Endothelial cell (in vitro differentiated cells): Measurements from ENCODE around the gene ORAI3. TPM values are rescaled to one million over a fixed set of nuclear protein-coding genes. Genes with fewer than 3 reads are reported as not detected.

Experiments
- DNase-seq: peaks from one replicate; pipeline ENCODE4 v3.0.0; 2021; ENCODE audit warnings: low spot score
- H3K27ac Mint-ChIP-seq: one replicate; pipeline ENCODE4 v1.8.0; 2021; ENCODE audit warnings: mixed read lengths, inconsistent platforms; ENCODE audit not compliant: unreplicated experiment
- H3K27me3 Mint-ChIP-seq: one replicate; pipeline ENCODE4 v1.8.0; 2021; ENCODE audit warnings: mild to moderate bottlenecking, moderate library complexity, mixed read lengths, inconsistent platforms; ENCODE audit not compliant: unreplicated experiment
- H3K36me3 Mint-ChIP-seq: one replicate; pipeline ENCODE4 v1.8.0; 2021; ENCODE audit warnings: mild to moderate bottlenecking, low read depth, mixed read lengths, inconsistent platforms; ENCODE audit not compliant: unreplicated experiment
- H3K4me1 Mint-ChIP-seq: one replicate; pipeline ENCODE4 v1.8.0; 2021; ENCODE audit warnings: mild to moderate bottlenecking, mixed read lengths, inconsistent platforms; ENCODE audit not compliant: unreplicated experiment
- H3K4me3 Mint-ChIP-seq: one replicate; pipeline ENCODE4 v1.8.0; 2021; ENCODE audit warnings: mild to moderate bottlenecking, mixed read lengths, inconsistent platforms; ENCODE audit not compliant: unreplicated experiment
- H3K9me3 Mint-ChIP-seq: one replicate; pipeline ENCODE4 v1.8.0; 2021; ENCODE audit warnings: mixed read lengths, inconsistent platforms; ENCODE audit not compliant: unreplicated experiment
- total RNA-seq: library from RNA; stranded (reverse); fragmentation: NEBNext Ultra II Directional; extraction: Animal tissue kit (Norgen Biotek cat#: 25700); gene quantifications from one replicate; pipeline ENCODE4 v1.2.1, GENCODE V29; 2021; ENCODE audit not compliant: unreplicated experiment
- TF ChIP-seq, protein P1 (sequence below): fragments of 200-600 bp; sonication (generic); IDR thresholded peaks from one replicate; pipeline ENCODE4 v1.5.0; 2021; ENCODE audit warnings: antibody characterized with exemption; ENCODE audit not compliant: unreplicated experiment

The ORAI3 gene
- total RNA-seq, 1 donor from 2014 or later, result 42.9 TPM

DNA sequence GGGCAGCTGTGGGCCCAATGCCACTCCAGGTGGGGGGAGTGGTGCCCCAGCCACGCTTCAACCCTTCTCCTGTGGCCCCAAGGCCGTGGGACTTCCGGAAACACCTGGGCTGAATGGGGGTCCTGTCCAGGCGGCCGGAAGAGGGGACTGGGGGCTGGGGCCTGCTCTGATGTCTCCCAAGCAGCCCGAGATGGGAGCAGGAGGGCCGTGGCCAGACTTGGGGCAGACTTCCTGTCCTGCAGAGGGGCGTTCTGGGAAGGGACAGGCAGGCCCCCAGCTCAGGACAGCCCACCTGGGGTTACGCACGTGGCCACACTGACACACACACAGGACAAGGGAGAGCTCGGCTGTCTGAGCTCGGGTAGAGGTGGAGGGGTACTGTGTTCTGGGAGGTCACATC lies 41.2 kb downstream of the ORAI3 start:
- DNase-seq, result no peak
- no peaks in the 10 kb centered on the region for H3K9me3 Mint-ChIP-seq
- H3K4me1 Mint-ChIP-seq, result no peaks in the 10 kb centered on the region
- TF ChIP-seq, protein P1, sequence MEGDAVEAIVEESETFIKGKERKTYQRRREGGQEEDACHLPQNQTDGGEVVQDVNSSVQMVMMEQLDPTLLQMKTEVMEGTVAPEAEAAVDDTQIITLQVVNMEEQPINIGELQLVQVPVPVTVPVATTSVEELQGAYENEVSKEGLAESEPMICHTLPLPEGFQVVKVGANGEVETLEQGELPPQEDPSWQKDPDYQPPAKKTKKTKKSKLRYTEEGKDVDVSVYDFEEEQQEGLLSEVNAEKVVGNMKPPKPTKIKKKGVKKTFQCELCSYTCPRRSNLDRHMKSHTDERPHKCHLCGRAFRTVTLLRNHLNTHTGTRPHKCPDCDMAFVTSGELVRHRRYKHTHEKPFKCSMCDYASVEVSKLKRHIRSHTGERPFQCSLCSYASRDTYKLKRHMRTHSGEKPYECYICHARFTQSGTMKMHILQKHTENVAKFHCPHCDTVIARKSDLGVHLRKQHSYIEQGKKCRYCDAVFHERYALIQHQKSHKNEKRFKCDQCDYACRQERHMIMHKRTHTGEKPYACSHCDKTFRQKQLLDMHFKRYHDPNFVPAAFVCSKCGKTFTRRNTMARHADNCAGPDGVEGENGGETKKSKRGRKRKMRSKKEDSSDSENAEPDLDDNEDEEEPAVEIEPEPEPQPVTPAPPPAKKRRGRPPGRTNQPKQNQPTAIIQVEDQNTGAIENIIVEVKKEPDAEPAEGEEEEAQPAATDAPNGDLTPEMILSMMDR, result no peak
- H3K27ac Mint-ChIP-seq, result no peak overlapping the region
- H3K4me3 Mint-ChIP-seq, result no peak overlapping the region
- no peaks in the 10 kb centered on the region for H3K36me3 Mint-ChIP-seq
- H3K27me3 Mint-ChIP-seq, result peaks cover 8% of the 10 kb centered on the region

DNA sequence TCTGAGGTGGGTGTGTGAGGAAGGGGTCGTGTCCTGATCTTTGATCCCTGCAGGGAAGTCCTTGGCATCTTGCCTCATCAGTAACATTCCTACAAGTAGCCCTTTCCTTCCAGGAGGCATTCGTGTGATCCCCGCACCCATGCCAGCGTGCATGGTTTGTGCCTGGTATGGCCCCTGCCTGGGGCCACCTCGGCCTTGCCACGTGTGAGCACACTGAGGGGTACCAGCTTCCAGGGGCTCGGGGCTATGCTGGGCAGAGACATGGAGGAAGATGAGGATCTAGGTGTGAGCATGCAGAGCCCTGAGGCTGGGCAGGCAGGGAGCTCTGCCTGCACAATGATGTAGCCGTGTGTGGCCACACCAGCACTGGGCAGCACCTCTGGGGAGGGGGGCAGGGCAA lies 42.2 kb downstream of the ORAI3 start:
- Mint-ChIP-seq H3K4me3 (peak overlapping the region; percentile 21), H3K36me3 (no peaks in the 10 kb centered on the region), H3K4me1 (no peaks in the 10 kb centered on the region), H3K27ac (no peak overlapping the region), H3K27me3 (peaks cover 8% of the 10 kb centered on the region), H3K9me3 (no peaks in the 10 kb centered on the region)
- TF ChIP-seq, protein P1, result no peak
- no peak for DNase-seq

DNA sequence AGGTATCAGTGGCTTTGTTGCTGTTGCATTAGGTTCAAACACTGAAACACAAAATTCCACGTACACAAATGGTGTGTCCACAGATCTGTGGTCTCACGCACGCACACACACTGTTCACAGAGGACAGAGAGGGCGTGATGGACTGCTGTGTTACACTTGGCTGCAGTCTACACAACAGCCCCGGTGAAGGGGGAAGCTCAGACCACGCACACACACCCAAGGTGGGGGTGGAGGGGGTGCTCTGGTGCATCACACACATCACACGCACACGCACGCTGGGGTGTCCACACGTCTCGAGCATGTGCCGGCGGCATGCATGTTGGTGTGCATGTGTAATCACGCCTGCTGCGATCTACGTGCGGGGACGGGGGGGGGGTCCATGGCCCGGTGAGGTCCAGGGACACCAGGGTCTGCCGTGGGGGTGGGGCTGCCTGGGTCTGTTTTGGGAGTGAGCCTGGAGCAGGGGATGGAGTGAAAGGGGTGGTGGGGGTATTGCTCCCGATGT lies 43.5 kb downstream of the ORAI3 start:
- Mint-ChIP-seq H3K9me3 (no peaks in the 10 kb centered on the region), H3K4me3 (no peak overlapping the region), H3K27me3 (peaks cover 6% of the 10 kb centered on the region), H3K36me3 (peaks cover 3% of the 10 kb centered on the region), H3K27ac (no peak overlapping the region), H3K4me1 (peaks cover 3% of the 10 kb centered on the region)
- no peak for DNase-seq
- TF ChIP-seq, protein P1, result no peak

DNA sequence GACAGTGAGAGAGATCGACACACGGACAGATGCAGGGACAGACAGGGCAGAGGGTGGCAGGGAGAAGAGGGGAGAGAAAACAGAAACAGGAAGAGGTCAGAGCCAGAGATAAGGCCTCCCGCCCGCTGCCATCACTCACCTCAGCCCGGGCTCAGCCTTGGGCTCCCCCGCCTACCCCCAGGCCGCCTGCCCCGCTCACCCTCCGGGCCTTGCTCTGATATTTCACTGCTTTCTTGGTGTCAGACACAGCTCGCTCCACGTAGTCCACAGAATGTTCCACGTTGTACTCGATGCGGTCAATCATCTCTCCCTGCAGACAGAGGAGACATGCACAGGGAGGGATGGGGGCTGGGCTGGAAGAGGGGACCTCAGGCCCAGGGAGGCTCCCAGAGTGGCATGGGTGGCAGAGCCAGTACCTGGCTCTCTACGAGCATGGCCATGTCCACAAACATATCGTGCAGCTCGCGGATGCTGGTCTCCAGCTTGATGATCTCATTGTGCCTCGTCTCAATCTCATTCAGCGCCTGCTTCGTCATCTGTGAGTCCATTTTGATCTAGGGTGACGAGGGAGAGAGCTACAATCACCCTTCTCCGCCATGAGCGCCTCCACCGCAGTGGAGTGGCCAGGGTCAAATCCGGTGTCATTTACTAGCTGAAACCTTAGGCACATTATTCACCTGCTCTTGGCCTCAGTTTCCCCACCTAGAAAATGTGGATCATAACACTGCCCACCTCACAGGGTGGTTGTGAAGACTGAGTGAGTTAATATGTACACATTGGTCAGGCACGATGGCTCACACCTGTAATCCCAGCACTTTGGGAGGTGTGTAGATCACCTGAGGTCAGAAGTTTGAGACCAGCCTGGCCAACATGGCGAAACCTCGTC lies 44.3 kb downstream of the ORAI3 start:
- no peaks in the 10 kb centered on the region for H3K9me3 Mint-ChIP-seq
- peaks cover 8% of the 10 kb centered on the region for H3K27me3 Mint-ChIP-seq
- no peak for DNase-seq
- peaks cover 3% of the 10 kb centered on the region for H3K36me3 Mint-ChIP-seq
- peaks cover 3% of the 10 kb centered on the region for H3K4me1 Mint-ChIP-seq
- TF ChIP-seq, protein P1, result no peak
- H3K4me3 Mint-ChIP-seq, result no peak overlapping the region
- peak overlapping the region; percentile 63 for H3K27ac Mint-ChIP-seq

DNA sequence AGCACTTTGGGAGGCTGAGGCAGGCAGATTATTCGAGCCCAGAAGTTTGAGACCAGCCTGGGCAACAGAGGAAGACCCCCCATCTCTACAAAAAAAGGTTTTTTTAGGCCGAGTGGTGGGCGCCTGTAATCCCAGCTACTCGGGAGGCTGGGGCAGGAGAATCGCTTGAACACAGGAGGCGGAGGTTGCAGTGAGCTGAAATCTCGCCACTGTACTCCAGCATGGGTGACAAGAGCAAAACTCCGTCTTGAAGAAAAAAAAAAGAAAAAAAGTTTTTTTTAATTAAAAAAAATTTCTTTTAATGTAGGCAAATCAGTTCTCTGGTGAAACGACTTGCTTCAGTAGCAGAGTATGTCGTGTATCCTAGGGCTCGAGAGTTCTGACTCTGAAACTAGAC lies 47.1 kb downstream of the ORAI3 start:
- no peaks in the 10 kb centered on the region for H3K9me3 Mint-ChIP-seq
- no peak overlapping the region for H3K27ac Mint-ChIP-seq
- no peak for DNase-seq
- H3K36me3 Mint-ChIP-seq, result peaks cover 3% of the 10 kb centered on the region
- TF ChIP-seq, protein P1, result no peak
- H3K4me1 Mint-ChIP-seq, result peaks cover 3% of the 10 kb centered on the region
- H3K4me3 Mint-ChIP-seq, result peak overlapping the region; percentile 53
- peaks cover 10% of the 10 kb centered on the region for H3K27me3 Mint-ChIP-seq
